ENCODE data around the gene MESD.
"Not testable (repeated sequence)": the region's sequence is repeated elsewhere in the genome, so short reads cannot be mapped to it uniquely, and the experiment has no call there.

Gene MESD

GRCh38 chr15:80970018-80970657 is 19.5 kb downstream of the MESD start:
- H3K27ac ChIP-seq (ENCODE audit: low read depth, low read length) = no peak overlapping the region
- peaks cover 0 to 22% (median 20%) of the 10 kb centered on the region in 5 donors for H3K36me3 ChIP-seq (ENCODE audit: control insufficient read depth in 5 of 5, insufficient read depth in 5 of 5, low read length in 5 of 5)
- no peaks in the 10 kb centered on the region for H3K27me3 ChIP-seq (ENCODE audit: control insufficient read depth in 5 of 5, insufficient read depth in 4 of 5, low read length in 5 of 5)
- peaks cover 0 to 9% (median 3%) of the 10 kb centered on the region in 5 donors for H3K4me1 ChIP-seq (ENCODE audit: control insufficient read depth in 5 of 5, insufficient read depth in 5 of 5, low read length in 5 of 5)
- H3K9ac ChIP-seq (ENCODE audit: low read length in 5 of 5) = no peak overlapping the region
- H3K9me3 ChIP-seq (ENCODE audit: control insufficient read depth in 5 of 5, low read length in 5 of 5) = no peaks in the 10 kb centered on the region
- H3K4me3 ChIP-seq (ENCODE audit: low read depth in 1 of 5, low read length in 5 of 5) = no peak overlapping the region

GRCh38 chr15:80969316-80969715 is 20.3 kb downstream of the MESD start:
- Histone ChIP-seq H3K4me3 (ENCODE audit: low read depth in 1 of 5, low read length in 5 of 5) (no peak overlapping the region), H3K36me3 (ENCODE audit: control insufficient read depth in 5 of 5, insufficient read depth in 5 of 5, low read length in 5 of 5) (peaks cover 0 to 22% (median 20%) of the 10 kb centered on the region in 5 donors), H3K27ac (ENCODE audit: low read depth, low read length) (no peak overlapping the region), H3K27me3 (ENCODE audit: control insufficient read depth in 5 of 5, insufficient read depth in 4 of 5, low read length in 5 of 5) (no peaks in the 10 kb centered on the region), H3K9ac (ENCODE audit: low read length in 5 of 5) (no peak overlapping the region), H3K9me3 (ENCODE audit: control insufficient read depth in 5 of 5, low read length in 5 of 5) (no peaks in the 10 kb centered on the region), H3K4me1 (ENCODE audit: control insufficient read depth in 5 of 5, insufficient read depth in 5 of 5, low read length in 5 of 5) (peaks cover 0 to 9% (median 3%) of the 10 kb centered on the region in 5 donors)

GRCh38 chr15:80967991-80968510 is 21.6 kb downstream of the MESD start:
- Histone ChIP-seq H3K36me3 (ENCODE audit: control insufficient read depth in 5 of 5, insufficient read depth in 5 of 5, low read length in 5 of 5) (peaks cover 0 to 22% (median 15%) of the 10 kb centered on the region in 5 donors), H3K27me3 (ENCODE audit: control insufficient read depth in 5 of 5, insufficient read depth in 4 of 5, low read length in 5 of 5) (no peaks in the 10 kb centered on the region), H3K4me1 (ENCODE audit: control insufficient read depth in 5 of 5, insufficient read depth in 5 of 5, low read length in 5 of 5) (peaks cover 0 to 9% (median 3%) of the 10 kb centered on the region in 5 donors), H3K4me3 (ENCODE audit: low read depth in 1 of 5, low read length in 5 of 5) (no peak overlapping the region), H3K9ac (ENCODE audit: low read length in 5 of 5) (no peak overlapping the region), H3K9me3 (ENCODE audit: control insufficient read depth in 5 of 5, low read length in 5 of 5) (no peaks in the 10 kb centered on the region), H3K27ac (ENCODE audit: low read depth, low read length) (no peak overlapping the region)

GRCh38 chr15:80967451-80967850 is 22.2 kb downstream of the MESD start:
- no peak overlapping the region for H3K27ac ChIP-seq (ENCODE audit: low read depth, low read length)
- no peaks in the 10 kb centered on the region for H3K27me3 ChIP-seq (ENCODE audit: control insufficient read depth in 5 of 5, insufficient read depth in 4 of 5, low read length in 5 of 5)
- no peak overlapping the region for H3K9ac ChIP-seq (ENCODE audit: low read length in 5 of 5)
- H3K36me3 ChIP-seq (ENCODE audit: control insufficient read depth in 5 of 5, insufficient read depth in 5 of 5, low read length in 5 of 5) = peaks cover 0 to 22% (median 15%) of the 10 kb centered on the region in 5 donors
- peaks cover 0 to 9% (median 3%) of the 10 kb centered on the region in 5 donors for H3K4me1 ChIP-seq (ENCODE audit: control insufficient read depth in 5 of 5, insufficient read depth in 5 of 5, low read length in 5 of 5)
- no peaks in the 10 kb centered on the region for H3K9me3 ChIP-seq (ENCODE audit: control insufficient read depth in 5 of 5, low read length in 5 of 5)
- no peak overlapping the region for H3K4me3 ChIP-seq (ENCODE audit: low read depth in 1 of 5, low read length in 5 of 5)

GRCh38 chr15:80966431-80967197 is 23.0 kb downstream of the MESD start:
- Histone ChIP-seq H3K27ac (ENCODE audit: low read depth, low read length) (no peak overlapping the region), H3K4me1 (ENCODE audit: control insufficient read depth in 5 of 5, insufficient read depth in 5 of 5, low read length in 5 of 5) (peaks cover 0 to 9% (median 3%) of the 10 kb centered on the region in 5 donors), H3K4me3 (ENCODE audit: low read depth in 1 of 5, low read length in 5 of 5) (no peak overlapping the region), H3K9me3 (ENCODE audit: control insufficient read depth in 5 of 5, low read length in 5 of 5) (no peaks in the 10 kb centered on the region), H3K9ac (ENCODE audit: low read length in 5 of 5) (no peak overlapping the region), H3K27me3 (ENCODE audit: control insufficient read depth in 5 of 5, insufficient read depth in 4 of 5, low read length in 5 of 5) (no peaks in the 10 kb centered on the region), H3K36me3 (ENCODE audit: control insufficient read depth in 5 of 5, insufficient read depth in 5 of 5, low read length in 5 of 5) (peaks cover 0 to 22% (median 15%) of the 10 kb centered on the region in 5 donors)

- peaks cover 0 to 22% (median 15%) of the 10 kb centered on the region in 5 donors for H3K36me3 ChIP-seq (ENCODE audit: control insufficient read depth in 5 of 5, insufficient read depth in 5 of 5, low read length in 5 of 5)
- not testable (repeated sequence) for H3K27me3 ChIP-seq (ENCODE audit: control insufficient read depth in 5 of 5, insufficient read depth in 4 of 5, low read length in 5 of 5); H3K4me1 ChIP-seq (ENCODE audit: control insufficient read depth in 5 of 5, insufficient read depth in 5 of 5, low read length in 5 of 5); H3K9me3 ChIP-seq (ENCODE audit: control insufficient read depth in 5 of 5, low read length in 5 of 5); H3K4me3 ChIP-seq (ENCODE audit: low read depth in 1 of 5, low read length in 5 of 5); H3K9ac ChIP-seq (ENCODE audit: low read length in 5 of 5); H3K27ac ChIP-seq (ENCODE audit: low read depth, low read length)
These were observed 24.2 kb downstream of the MESD start for GRCh38 chr15:80965454-80965853.

- peaks cover 3 to 15% (median 6%) of the 10 kb centered on the region in 5 donors for H3K36me3 ChIP-seq (ENCODE audit: control insufficient read depth in 5 of 5, insufficient read depth in 5 of 5, low read length in 5 of 5)
- no peaks in the 10 kb centered on the region for H3K27me3 ChIP-seq (ENCODE audit: control insufficient read depth in 5 of 5, insufficient read depth in 4 of 5, low read length in 5 of 5)
- H3K4me1 ChIP-seq (ENCODE audit: control insufficient read depth in 5 of 5, insufficient read depth in 5 of 5, low read length in 5 of 5) = no peaks in the 10 kb centered on the region
- no peak overlapping the region for H3K4me3 ChIP-seq (ENCODE audit: low read depth in 1 of 5, low read length in 5 of 5)
- no peaks in the 10 kb centered on the region for H3K9me3 ChIP-seq (ENCODE audit: control insufficient read depth in 5 of 5, low read length in 5 of 5)
- H3K9ac ChIP-seq (ENCODE audit: low read length in 5 of 5) = no peak overlapping the region
- no peak overlapping the region for H3K27ac ChIP-seq (ENCODE audit: low read depth, low read length)
These were observed 30.7 kb downstream of the MESD start for GRCh38 chr15:80958818-80959495.

GRCh38 chr15:80957976-80958375 is 31.6 kb downstream of the MESD start:
- Histone ChIP-seq H3K36me3 (ENCODE audit: control insufficient read depth in 5 of 5, insufficient read depth in 5 of 5, low read length in 5 of 5) (peaks cover 3 to 22% (median 14%) of the 10 kb centered on the region in 5 donors), H3K4me1 (ENCODE audit: control insufficient read depth in 5 of 5, insufficient read depth in 5 of 5, low read length in 5 of 5) (no peaks in the 10 kb centered on the region), H3K9me3 (ENCODE audit: control insufficient read depth in 5 of 5, low read length in 5 of 5) (no peaks in the 10 kb centered on the region), H3K4me3 (ENCODE audit: low read depth in 1 of 5, low read length in 5 of 5) (no peak overlapping the region), H3K9ac (ENCODE audit: low read length in 5 of 5) (no peak overlapping the region), H3K27ac (ENCODE audit: low read depth, low read length) (no peak overlapping the region), H3K27me3 (ENCODE audit: control insufficient read depth in 5 of 5, insufficient read depth in 4 of 5, low read length in 5 of 5) (no peaks in the 10 kb centered on the region)

- H3K9ac ChIP-seq (ENCODE audit: low read length in 5 of 5) = no peak overlapping the region
- H3K4me3 ChIP-seq (ENCODE audit: low read depth in 1 of 5, low read length in 5 of 5) = no peak overlapping the region
- no peaks in the 10 kb centered on the region for H3K27me3 ChIP-seq (ENCODE audit: control insufficient read depth in 5 of 5, insufficient read depth in 4 of 5, low read length in 5 of 5)
- peaks cover 3 to 26% (median 16%) of the 10 kb centered on the region in 5 donors for H3K36me3 ChIP-seq (ENCODE audit: control insufficient read depth in 5 of 5, insufficient read depth in 5 of 5, low read length in 5 of 5)
- H3K4me1 ChIP-seq (ENCODE audit: control insufficient read depth in 5 of 5, insufficient read depth in 5 of 5, low read length in 5 of 5) = no peaks in the 10 kb centered on the region
- no peaks in the 10 kb centered on the region for H3K9me3 ChIP-seq (ENCODE audit: control insufficient read depth in 5 of 5, low read length in 5 of 5)
- no peak overlapping the region for H3K27ac ChIP-seq (ENCODE audit: low read depth, low read length)
These were observed 32.1 kb downstream of the MESD start for GRCh38 chr15:80957556-80957955.
